ENCODE data around the gene HOXB1. TPM values are rescaled to one million over a fixed set of nuclear protein-coding genes. Genes with fewer than 3 reads are reported as not detected.
"Not testable (repeated sequence)": the region's sequence is repeated elsewhere in the genome, so short reads cannot be mapped to it uniquely, and the experiment has no call there.

The HOXB1 gene
- total RNA-seq, 1 experiment from 2014 or later, result not detected

DNA sequence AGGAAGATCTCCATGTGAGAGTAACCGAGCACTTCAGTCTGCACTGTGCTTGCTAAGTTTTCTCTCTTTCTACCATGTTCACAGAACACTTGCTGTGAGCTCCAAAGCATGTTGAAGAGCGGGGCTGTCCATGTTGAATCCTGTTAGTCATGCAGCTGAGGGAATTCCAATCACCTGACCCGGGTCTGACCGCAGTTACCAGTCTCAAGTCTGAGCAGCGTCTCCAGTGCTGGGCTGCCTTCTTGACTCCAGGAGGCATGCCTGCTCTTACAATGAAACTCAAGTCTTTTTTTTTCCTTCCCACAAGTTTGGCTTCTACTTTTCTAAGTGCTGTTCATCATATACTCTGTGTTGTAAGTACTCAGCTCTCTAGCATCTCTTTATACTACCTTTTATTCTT is 44.3 kb downstream of the HOXB1 start:
- Histone ChIP-seq H3K27ac (ENCODE audit: low read length) (no peak overlapping the region), H3K9me3 (ENCODE audit: low read length) (no peaks in the 10 kb centered on the region), H3K9me2 (replicated peaks; ENCODE audit: insufficient read depth, low read length) (no peaks in the 10 kb centered on the region), H3K79me2 (ENCODE audit: low read length) (no peaks in the 10 kb centered on the region), H3K4me3 (ENCODE audit: low read length) (no peak overlapping the region), H4K20me1 (ENCODE audit: insufficient read depth, low read depth, low read length) (no peaks in the 10 kb centered on the region), H3K27me3 (ENCODE audit: low read length) (no peaks in the 10 kb centered on the region), H2AFZ (ENCODE audit: low read length) (no peak overlapping the region), H3K4me2 (ENCODE audit: low read depth, low read length, poor library complexity, severe bottlenecking) (no peak overlapping the region), H3K4me1 (ENCODE audit: low read length) (peaks cover 16% of the 10 kb centered on the region), H3K9ac (ENCODE audit: low read length) (no peak overlapping the region), H3K36me3 (ENCODE audit: insufficient read depth, low read length) (no peaks in the 10 kb centered on the region)
- no peak for DNase-seq

DNA sequence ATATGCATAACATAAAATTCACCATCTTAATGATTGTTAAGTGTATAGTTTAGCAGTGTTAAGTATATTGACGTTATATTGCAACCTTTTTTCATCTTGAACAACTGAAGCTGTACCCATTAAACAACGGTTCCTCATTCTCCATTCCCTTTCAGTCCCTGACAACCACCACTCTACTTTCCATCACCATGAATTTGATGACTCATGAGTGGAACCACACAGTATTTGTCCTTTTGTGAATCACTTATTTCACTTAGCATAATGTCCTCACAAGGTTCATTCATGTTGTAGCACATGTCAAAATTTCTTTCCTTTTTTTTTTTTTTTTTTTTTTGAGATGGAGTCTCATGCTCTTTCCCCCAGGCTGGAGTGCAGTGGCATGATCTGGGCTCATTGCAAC is 46.0 kb downstream of the HOXB1 start:
- H3K27ac ChIP-seq (ENCODE audit: low read length), result no peak overlapping the region
- H3K79me2 ChIP-seq (ENCODE audit: low read length), result no peaks in the 10 kb centered on the region
- no peak overlapping the region for H3K4me3 ChIP-seq (ENCODE audit: low read length)
- no peaks in the 10 kb centered on the region for H3K27me3 ChIP-seq (ENCODE audit: low read length)
- H2AFZ ChIP-seq (ENCODE audit: low read length), result no peak overlapping the region
- H3K4me2 ChIP-seq (ENCODE audit: low read depth, low read length, poor library complexity, severe bottlenecking), result no peak overlapping the region
- H3K36me3 ChIP-seq (ENCODE audit: insufficient read depth, low read length), result no peaks in the 10 kb centered on the region
- no peak overlapping the region for H3K9ac ChIP-seq (ENCODE audit: low read length)
- peaks cover 16% of the 10 kb centered on the region for H3K4me1 ChIP-seq (ENCODE audit: low read length)
- no peak for DNase-seq
- H3K9me3 ChIP-seq (ENCODE audit: low read length), result no peaks in the 10 kb centered on the region
- H4K20me1 ChIP-seq (ENCODE audit: insufficient read depth, low read depth, low read length), result no peaks in the 10 kb centered on the region
- no peaks in the 10 kb centered on the region for H3K9me2 ChIP-seq (replicated peaks; ENCODE audit: insufficient read depth, low read length)

GRCh38 chr17:48484256-48484655 is 46.6 kb downstream of the HOXB1 start:
- Histone ChIP-seq H2AFZ (ENCODE audit: low read length) (no peak overlapping the region), H3K4me2 (ENCODE audit: low read depth, low read length, poor library complexity, severe bottlenecking) (no peak overlapping the region), H3K27ac (ENCODE audit: low read length) (no peak overlapping the region), H3K9me3 (ENCODE audit: low read length) (no peaks in the 10 kb centered on the region), H3K9ac (ENCODE audit: low read length) (peak overlapping the region; percentile 18; the same call in 1 of the 2 replicates), H4K20me1 (ENCODE audit: insufficient read depth, low read depth, low read length) (no peaks in the 10 kb centered on the region), H3K79me2 (ENCODE audit: low read length) (no peaks in the 10 kb centered on the region), H3K27me3 (ENCODE audit: low read length) (no peaks in the 10 kb centered on the region), H3K4me3 (ENCODE audit: low read length) (no peak overlapping the region), H3K9me2 (replicated peaks; ENCODE audit: insufficient read depth, low read length) (no peaks in the 10 kb centered on the region), H3K36me3 (ENCODE audit: insufficient read depth, low read length) (no peaks in the 10 kb centered on the region), H3K4me1 (ENCODE audit: low read length) (peaks cover 16% of the 10 kb centered on the region)
- DNase-seq, result no peak

- Histone ChIP-seq H2AFZ (ENCODE audit: low read length) (no peak overlapping the region), H3K4me2 (ENCODE audit: low read depth, low read length, poor library complexity, severe bottlenecking) (peak overlapping the region; percentile 38), H3K9me3 (ENCODE audit: low read length) (no peaks in the 10 kb centered on the region), H4K20me1 (ENCODE audit: insufficient read depth, low read depth, low read length) (no peaks in the 10 kb centered on the region), H3K4me1 (ENCODE audit: low read length) (peaks cover 19% of the 10 kb centered on the region), H3K9me2 (replicated peaks; ENCODE audit: insufficient read depth, low read length) (no peaks in the 10 kb centered on the region), H3K36me3 (ENCODE audit: insufficient read depth, low read length) (no peaks in the 10 kb centered on the region), H3K27ac (ENCODE audit: low read length) (no peak overlapping the region), H3K4me3 (ENCODE audit: low read length) (no peak overlapping the region), H3K27me3 (ENCODE audit: low read length) (no peaks in the 10 kb centered on the region), H3K9ac (ENCODE audit: low read length) (peak overlapping the region; percentile 18; the same call in 1 of the 2 replicates), H3K79me2 (ENCODE audit: low read length) (no peaks in the 10 kb centered on the region)
- peak; percentile 62 for DNase-seq
Measured at GRCh38 chr17:48483471-48484131, 47.2 kb downstream of the HOXB1 start.

DNA sequence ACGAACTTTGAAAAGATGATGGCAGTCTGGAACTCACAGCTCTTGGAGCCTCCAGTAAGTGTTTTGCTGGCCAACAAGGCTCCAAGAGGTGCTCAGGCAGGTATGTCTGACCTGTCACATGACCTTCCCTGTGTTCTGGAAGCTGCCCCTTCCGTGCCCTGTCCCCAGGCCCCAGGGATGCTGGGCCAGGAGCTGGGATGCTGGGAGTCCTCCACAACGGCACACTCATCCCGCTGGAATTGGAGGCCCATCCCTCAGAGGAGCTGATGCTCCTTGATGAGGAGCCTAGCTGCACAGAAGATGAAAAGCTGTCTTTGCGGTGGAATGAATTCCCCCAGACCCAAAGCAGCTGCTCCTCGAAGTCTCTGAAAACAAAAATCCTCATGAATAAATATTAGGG is 47.8 kb downstream of the HOXB1 start:
- H2AFZ ChIP-seq (ENCODE audit: low read length), result no peak overlapping the region
- no peak for DNase-seq
- no peak overlapping the region for H3K4me2 ChIP-seq (ENCODE audit: low read depth, low read length, poor library complexity, severe bottlenecking)
- H3K79me2 ChIP-seq (ENCODE audit: low read length), result no peaks in the 10 kb centered on the region
- H3K27me3 ChIP-seq (ENCODE audit: low read length), result no peaks in the 10 kb centered on the region
- no peaks in the 10 kb centered on the region for H3K9me3 ChIP-seq (ENCODE audit: low read length)
- no peaks in the 10 kb centered on the region for H3K9me2 ChIP-seq (replicated peaks; ENCODE audit: insufficient read depth, low read length)
- no peak overlapping the region for H3K4me3 ChIP-seq (ENCODE audit: low read length)
- H3K27ac ChIP-seq (ENCODE audit: low read length), result no peak overlapping the region
- no peaks in the 10 kb centered on the region for H3K36me3 ChIP-seq (ENCODE audit: insufficient read depth, low read length)
- peaks cover 25% of the 10 kb centered on the region for H3K4me1 ChIP-seq (ENCODE audit: low read length)
- no peaks in the 10 kb centered on the region for H4K20me1 ChIP-seq (ENCODE audit: insufficient read depth, low read depth, low read length)
- H3K9ac ChIP-seq (ENCODE audit: low read length), result no peak overlapping the region

DNA sequence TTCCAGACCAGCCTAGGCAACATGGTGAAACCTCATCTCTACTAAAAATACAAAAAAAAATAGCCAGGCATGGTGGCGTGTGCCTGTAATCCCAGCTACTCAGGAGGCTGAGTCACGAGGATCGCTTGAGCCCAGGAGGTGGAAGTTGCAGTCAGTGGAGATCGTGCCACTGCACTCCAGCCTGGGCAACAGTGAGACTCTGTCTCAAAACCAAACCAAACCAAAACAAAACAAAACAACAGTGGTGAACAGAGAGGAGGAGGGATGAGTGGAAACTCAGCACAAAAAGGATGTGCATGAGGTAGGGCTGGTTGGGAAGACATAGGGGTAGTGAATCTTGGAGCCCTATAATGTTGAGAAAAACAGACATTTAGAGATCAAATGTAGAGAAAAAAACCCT is 48.5 kb downstream of the HOXB1 start:
- H3K4me3 ChIP-seq (ENCODE audit: low read length); H3K9me2 ChIP-seq (replicated peaks; ENCODE audit: insufficient read depth, low read length); H3K4me2 ChIP-seq (ENCODE audit: low read depth, low read length, poor library complexity, severe bottlenecking); H3K27ac ChIP-seq (ENCODE audit: low read length); H3K79me2 ChIP-seq (ENCODE audit: low read length); H3K36me3 ChIP-seq (ENCODE audit: insufficient read depth, low read length); DNase-seq; H3K9ac ChIP-seq (ENCODE audit: low read length); H3K9me3 ChIP-seq (ENCODE audit: low read length); H4K20me1 ChIP-seq (ENCODE audit: insufficient read depth, low read depth, low read length); H3K27me3 ChIP-seq (ENCODE audit: low read length); H2AFZ ChIP-seq (ENCODE audit: low read length): not testable (repeated sequence)
- H3K4me1 ChIP-seq (ENCODE audit: low read length), result peaks cover 32% of the 10 kb centered on the region

DNA sequence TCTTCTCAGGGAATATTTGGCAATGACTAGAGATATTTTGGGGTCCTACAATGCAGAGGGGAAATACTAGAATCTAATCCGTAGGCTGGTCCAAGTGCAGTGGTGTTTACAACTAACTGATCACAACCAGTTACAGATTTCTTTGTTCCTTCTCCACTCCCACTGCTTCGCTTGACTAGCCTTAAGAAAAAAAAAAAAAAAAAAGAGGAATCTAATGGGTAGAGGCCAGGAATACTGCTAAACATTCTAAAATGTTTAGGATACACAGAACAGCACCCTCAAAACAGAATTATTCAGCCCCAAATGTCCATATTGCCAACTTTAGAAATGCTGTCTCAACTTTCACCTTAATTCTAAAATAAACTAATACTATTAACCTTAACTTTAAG is 51.8 kb downstream of the HOXB1 start:
- no peak overlapping the region for H3K9ac ChIP-seq (ENCODE audit: low read length)
- no peak overlapping the region for H3K4me2 ChIP-seq (ENCODE audit: low read depth, low read length, poor library complexity, severe bottlenecking)
- H3K36me3 ChIP-seq (ENCODE audit: insufficient read depth, low read length), result no peaks in the 10 kb centered on the region
- H3K4me1 ChIP-seq (ENCODE audit: low read length), result peaks cover 26% of the 10 kb centered on the region
- H3K4me3 ChIP-seq (ENCODE audit: low read length), result no peak overlapping the region
- H2AFZ ChIP-seq (ENCODE audit: low read length), result peak overlapping the region; percentile 70
- H3K79me2 ChIP-seq (ENCODE audit: low read length), result no peaks in the 10 kb centered on the region
- H3K27me3 ChIP-seq (ENCODE audit: low read length), result no peaks in the 10 kb centered on the region
- no peak overlapping the region for H3K27ac ChIP-seq (ENCODE audit: low read length)
- no peak for DNase-seq
- H3K9me2 ChIP-seq (replicated peaks; ENCODE audit: insufficient read depth, low read length), result no peaks in the 10 kb centered on the region
- H4K20me1 ChIP-seq (ENCODE audit: insufficient read depth, low read depth, low read length), result no peaks in the 10 kb centered on the region
- H3K9me3 ChIP-seq (ENCODE audit: low read length), result no peaks in the 10 kb centered on the region
